Caki2 (cell line): ENCODE data around the gene MEG3. TPM values are rescaled to one million over a fixed set of nuclear protein-coding genes. Genes with fewer than 3 reads are reported as not detected.
A peak's percentile ranks its signal among the peaks of the same experiment; 100 is the strongest.

Source experiments
- DNase-seq: peaks from one replicate; pipeline ENCODE4 v3.0.0-alpha.2; 2015; ENCODE audit warnings: low read depth
- in situ Hi-C: cut with HindIII; loops from 2 replicates; pipeline ENCODE4 v1.10.0; 2016; ENCODE audit warnings: low sequenced_read_pairs, low pct_unique_long_range_greater_than_20kb, mixed read lengths
- total RNA-seq: library from RNA; depleted of rRNA; stranded (reverse); fragments of >200 nt; shearing (Covaris generic); gene quantifications from 2 replicates; pipeline ENCODE4 v1.2.3, GENCODE V29; 2014; ENCODE audit warnings: low replicate concordance

The MEG3 gene
- total RNA-seq, 1 experiment from 2014 or later, result not detected

DNA sequence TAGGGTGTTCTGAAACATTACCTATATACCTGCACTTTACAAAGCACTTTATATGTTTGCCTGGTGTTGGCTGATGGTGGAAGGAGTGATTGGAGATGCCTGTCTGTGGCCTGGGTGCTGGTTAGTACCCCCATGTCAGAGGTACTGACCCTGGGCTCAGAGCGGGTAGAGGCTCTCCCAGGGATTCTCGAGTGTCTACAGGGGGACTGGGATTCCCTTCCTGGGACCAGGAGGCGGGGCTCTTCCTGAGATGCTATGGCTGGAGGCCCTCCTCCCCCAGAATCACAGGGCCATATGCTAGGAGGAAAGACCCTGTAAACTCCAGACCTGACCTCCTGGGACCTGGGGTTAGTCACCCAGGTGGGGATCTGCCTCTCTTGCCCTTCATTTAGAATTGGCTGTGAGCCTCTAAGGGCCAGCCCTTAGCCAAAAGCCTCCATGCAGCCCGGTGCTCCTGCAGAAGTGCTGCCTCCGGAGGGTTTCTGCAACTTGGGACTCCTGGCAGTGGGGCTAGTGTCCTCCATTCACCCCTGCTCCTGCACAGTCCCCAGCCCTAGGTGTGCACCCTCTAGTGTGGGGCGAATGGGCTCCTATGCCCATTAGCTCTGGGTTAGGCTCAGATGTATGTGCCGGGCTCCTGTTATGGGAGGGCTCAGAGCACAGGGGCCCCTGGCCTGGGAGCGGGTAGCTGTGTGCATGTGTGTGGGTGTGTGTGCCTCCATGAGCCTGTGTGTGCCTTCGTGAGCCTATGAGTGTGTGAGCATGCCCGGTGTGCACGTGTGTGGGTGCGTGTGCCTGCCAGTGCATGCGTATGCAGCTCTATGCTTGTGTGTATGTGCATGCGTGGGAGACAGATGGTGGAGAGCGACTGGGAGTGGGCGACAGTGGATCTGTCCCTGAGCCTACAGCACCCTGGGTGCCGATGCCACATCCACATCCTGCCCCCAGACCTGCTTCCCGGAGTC, 41.0 kb downstream of the MEG3 start:
- DNase-seq, result no peak
- in situ Hi-C loops, result no loop called here

DNA sequence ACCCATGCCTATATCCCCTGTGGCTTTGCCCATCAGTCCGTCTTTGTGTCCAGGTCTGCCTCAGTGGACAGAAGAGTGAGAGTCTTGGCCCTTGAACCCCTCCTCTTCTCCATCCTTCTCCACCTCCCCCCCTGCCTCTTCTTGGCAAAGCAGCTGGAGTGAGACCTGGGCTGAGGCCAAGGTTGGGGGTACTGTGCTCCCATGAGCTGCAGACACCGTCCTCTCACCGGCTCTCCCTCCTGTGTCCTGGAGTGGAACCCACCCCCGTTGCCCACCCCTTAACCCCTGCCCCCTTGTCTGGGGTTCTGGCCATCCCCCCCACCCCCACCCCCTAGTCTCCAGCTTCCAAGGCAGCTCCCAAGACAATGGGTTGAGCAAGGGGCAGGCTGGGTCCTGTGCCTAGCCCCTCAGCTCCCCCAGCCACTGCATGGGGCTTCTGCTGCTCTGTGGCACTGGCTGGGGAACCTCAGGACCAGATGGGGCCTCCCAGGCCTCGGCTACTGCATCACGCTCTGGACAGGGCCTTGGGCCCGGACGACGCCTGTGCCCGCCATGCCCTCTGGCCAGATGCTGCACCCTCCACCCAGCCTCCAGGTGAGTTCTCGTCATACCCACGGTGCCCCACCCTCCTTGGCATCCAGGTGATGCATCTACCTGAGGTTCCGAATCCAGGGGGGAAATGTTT, 41.9 kb downstream of the MEG3 start:
- DNase-seq, result no peak
- in situ Hi-C loops, result no loop called here

GRCh38 chr14:100868621-100869370, 42.9 kb downstream of the MEG3 start:
- in situ Hi-C loops, result no loop called here
- DNase-seq, result no peak

- in situ Hi-C loops, result no loop called here
- DNase-seq, result peak; percentile 97
These were observed 45.6 kb downstream of the MEG3 start for GRCh38 chr14:100871234-100872186.

DNA sequence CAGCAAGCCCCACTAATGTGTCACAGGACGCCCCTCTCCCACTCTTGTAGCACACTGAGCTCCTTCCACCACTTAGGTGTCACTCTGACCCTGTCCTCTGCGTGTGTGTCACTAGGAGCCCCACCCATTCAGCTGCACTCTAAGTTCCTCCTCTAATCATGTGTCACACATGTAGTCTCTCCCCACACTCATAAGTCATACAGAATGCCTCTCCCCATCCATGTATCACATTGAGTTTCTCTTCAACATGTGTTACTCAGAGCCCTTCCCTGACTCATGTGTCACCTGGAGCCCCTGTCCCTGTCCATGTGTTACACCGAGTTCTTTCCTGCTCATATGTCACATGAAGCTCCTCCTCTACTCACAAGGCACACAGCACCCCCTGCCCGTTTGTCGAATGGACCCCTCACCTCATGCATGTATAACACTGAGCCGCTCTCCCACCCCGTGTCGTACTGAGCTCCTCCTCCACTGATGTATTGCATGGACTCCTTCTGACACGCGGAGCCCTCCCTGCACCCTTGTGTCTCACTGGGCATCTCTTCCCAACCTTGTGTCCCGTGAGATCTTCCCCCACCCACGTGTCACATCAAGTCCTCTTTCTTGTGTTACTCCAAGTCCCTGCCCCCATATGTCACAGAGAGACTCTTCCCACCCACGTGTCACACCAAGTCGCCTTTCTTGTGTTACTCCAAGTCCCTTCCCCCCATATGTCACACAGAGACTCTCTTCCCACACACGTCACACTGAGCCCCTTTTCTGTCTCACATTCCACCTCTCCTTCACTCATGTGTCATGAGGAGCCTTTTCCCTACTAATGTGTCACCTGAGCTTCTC, 46.6 kb downstream of the MEG3 start:
- DNase-seq, result no peak
- in situ Hi-C loops, result no loop called here

GRCh38 chr14:100873096-100873482, 47.2 kb downstream of the MEG3 start:
- DNase-seq, result no peak

GRCh38 chr14:100874051-100874410, 48.1 kb downstream of the MEG3 start:
- in situ Hi-C loops, result no loop called here
- no peak for DNase-seq

More at GRCh38 chr14:100873096-100873482, 47.2 kb downstream of the MEG3 start:
- in situ Hi-C loops, result no loop called here

DNA sequence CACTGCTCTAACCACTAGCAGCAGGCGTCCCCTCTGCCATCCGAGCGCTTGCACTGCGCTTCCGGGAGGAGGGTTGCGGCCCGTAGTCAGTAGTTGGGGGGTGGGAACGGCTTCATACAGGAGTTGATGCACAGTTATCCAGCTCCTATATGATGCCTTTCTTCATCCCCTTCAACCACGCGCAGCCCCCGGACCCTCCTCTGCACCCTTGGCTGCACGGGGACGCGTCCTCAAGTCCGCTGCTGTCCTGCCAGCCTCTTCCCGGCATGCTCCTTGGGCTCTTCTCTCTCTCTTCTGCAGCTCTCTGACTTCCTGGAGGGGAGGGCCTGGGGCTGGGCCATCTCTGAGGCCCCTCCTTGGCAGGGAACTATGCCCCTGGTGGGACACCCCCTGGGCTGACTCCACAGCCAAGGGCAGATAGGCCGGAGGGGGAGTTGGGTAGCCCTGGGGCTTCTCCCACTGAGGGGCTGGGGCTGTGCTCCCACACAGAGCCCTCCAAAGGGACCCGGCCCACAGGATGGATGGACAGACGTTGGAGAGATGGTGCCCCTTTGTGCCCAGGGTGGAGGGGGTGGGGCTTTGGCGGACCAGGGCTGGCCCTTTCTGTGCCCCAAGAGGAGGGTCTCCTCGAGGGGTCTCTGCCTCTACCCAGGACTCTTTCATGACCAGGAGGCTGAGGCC, 48.6 kb downstream of the MEG3 start:
- in situ Hi-C loops, result no loop called here
- no peak for DNase-seq

- in situ Hi-C loops, result no loop called here
- no peak for DNase-seq
These were observed 49.2 kb downstream of the MEG3 start for GRCh38 chr14:100875126-100875525.

GRCh38 chr14:100875861-100876590, 50.1 kb downstream of the MEG3 start:
- no peak for DNase-seq

GRCh38 chr14:100878271-100879146, 52.6 kb downstream of the MEG3 start:
- DNase-seq, result no peak
- in situ Hi-C loops, result no loop called here

More at GRCh38 chr14:100875861-100876590, 50.1 kb downstream of the MEG3 start:
- in situ Hi-C loops, result no loop called here

DNA sequence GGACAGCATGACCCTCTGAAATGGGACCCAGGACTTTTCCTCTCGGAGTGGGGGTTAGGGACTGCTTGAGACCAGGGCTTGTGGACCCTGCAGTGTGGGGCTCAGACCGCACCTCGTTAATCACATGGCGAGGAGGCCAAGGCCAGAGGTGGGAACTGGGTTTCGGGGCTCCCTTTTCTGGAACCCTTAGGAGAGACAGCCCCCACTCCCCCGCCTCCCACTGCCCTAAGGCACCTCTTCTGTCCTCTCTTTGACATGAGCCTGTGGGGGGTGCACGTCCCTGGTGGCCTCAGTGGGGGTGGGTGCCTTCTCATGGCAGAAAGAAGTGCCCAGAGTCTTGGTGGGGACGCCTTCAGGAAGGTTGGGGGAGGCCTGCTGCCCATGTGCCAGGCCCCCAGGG, 53.3 kb downstream of the MEG3 start:
- no peak for DNase-seq
- in situ Hi-C loops, result no loop called here

- in situ Hi-C loops, result no loop called here
- DNase-seq, result no peak
These were observed 53.9 kb downstream of the MEG3 start for GRCh38 chr14:100879782-100880181.

GRCh38 chr14:100880271-100881101, 54.6 kb downstream of the MEG3 start:
- DNase-seq, result no peak
- in situ Hi-C loops, result no loop called here
